AG08395 (cell line): ENCODE data around the gene PILRB.
A peak's percentile ranks its signal among the peaks of the same experiment; 100 is the strongest.
"Not testable (repeated sequence)": the region's sequence is repeated elsewhere in the genome, so short reads cannot be mapped to it uniquely, and the experiment has no call there.

Experiments
- DNase-seq: peaks from one replicate; pipeline ENCODE4 v3.0.0; 2012; ENCODE audit warnings: mixed read lengths, low spot score

PILRB gene

DNA sequence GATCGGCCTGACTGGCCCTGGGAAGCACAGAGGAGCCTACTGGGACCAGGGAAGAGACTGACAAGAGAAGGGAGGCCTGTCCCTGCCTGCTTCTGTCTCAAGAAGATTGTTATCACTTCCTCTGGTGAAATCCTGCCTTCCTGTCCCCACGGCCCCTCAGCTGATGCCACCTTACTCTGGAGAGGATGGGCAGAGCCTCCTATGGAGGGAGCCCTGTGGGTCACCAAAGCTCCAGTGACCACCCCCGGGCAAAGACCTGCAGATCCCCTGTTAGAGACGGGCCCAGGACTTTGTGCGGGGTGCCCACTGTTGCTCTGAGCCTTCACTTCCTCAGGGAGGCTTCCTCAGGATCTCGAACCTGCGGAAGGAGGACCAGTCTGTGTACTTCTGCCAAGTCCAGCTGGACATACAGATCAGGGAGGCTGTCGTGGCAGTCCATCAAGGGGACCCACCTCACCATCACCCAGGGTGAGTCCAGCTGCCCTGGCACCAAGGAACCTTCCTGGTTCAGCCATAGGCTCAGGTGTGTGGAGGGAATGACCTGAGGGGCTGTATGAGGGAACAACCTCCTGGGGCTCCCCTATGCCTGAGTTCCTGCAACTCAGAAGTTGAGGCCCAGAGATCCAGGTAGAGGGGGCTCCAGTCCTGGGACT, 1.4 kb upstream of the PILRB start:
- no peak for DNase-seq

DNA sequence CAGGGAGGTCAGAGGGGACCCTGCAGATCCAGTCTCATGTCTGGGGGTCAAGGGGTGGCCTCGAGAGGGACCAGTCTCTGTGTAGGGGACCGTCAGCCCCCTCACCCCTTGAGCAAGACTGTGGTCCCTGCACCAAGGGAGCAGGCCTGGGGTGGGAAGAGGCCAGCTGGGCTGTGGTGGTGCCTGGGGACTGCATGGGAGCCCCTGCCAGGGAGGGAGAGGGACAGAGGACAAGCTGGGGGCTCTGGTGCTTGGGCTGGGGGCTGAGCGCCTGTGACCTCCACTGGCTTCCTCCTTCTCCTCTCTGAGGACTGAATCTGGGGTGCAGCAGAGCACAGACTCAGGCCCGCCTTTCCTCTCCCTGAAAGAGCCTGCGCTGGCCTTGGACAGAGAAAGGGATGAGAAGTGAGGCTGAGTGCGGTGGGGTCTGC, 771 bp upstream of the PILRB start:
- DNase-seq = no peak

DNA sequence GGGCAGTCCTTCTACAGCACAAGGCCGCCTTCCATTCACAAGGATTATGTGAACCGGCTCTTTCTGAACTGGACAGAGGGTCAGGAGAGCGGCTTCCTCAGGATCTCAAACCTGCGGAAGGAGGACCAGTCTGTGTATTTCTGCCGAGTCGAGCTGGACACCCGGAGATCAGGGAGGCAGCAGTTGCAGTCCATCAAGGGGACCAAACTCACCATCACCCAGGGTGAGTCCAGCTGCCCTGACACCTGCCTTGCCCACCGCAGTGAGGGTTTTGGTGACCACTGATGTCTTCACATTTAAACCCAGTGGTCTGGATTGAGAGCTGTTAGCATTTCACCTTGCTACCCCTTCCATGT, 918 bp downstream of the PILRB start:
- no peak for DNase-seq

DNA sequence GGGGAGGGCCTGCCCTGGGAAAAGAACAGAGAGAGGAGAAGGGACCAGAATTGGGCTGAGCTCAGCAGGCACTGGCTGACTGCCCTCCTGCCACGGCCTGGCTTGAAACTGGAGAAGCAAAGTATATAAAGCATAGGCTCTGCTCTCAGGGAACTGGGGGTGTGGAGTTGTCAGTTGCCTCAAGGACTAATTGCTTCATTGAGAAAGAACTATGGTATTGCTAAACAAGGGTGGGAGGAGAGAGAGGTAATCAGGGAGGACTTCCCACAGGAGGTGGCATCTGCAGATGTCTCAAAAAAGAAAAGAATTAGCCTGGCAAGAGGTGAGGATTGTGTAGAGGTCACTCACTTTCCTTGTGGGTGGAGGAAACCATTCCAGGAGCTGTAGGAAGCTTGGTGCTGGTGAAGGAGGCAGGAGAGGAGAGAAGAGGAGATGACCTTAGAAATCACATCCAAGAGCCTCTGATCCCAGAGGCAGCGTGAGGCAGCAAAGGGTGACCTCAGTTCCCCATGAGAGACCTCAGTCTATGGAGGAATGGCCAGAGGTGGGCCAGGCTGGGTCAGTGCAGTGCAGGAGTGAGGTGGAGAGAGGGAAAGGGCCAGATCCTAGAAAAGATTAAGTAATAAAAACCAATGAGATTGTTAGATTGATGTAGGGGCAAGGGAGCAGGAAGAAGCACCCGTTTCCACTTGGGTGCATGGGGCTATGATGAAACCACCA, 2.4 kb downstream of the PILRB start:
- no peak for DNase-seq

DNA sequence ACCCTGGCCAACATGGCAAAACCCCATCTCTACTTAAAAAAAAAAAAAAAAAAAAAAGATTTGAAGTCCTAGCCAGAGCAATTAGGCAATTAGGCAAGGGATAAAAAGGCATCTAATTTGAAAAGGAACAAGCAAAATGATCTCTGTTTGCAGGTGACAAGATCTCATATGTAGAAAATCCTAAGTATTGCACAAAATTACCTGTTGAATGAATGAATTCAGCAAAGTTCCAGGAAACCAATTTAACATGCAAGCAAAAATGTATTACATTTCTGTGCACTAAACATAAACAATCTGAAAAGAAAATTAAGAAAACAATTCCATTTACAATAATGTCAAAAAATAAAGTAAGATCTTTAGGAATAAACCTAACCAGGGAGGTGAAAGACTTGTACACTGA, 5.2 kb downstream of the PILRB start:
- no peak for DNase-seq

DNA sequence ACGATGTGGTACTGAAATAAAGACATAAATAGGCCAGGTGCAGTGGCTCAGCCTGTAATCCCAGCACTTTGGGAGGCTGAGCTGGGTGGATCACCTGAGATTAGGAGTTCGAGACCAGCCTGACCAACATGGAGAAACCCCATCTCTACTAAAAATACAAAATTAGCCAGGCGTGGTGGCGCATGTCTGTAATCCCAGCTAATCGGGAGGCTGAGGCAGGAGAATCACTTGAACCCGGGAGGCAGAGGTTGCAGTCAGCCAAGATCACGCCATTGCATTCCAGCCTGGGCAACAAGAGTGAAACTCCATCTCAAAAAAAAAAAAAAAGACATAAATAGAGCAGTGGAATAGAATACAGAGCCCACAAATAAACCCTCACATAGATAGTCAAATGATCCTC, 5.9 kb downstream of the PILRB start:
- DNase-seq = not testable (repeated sequence)

DNA sequence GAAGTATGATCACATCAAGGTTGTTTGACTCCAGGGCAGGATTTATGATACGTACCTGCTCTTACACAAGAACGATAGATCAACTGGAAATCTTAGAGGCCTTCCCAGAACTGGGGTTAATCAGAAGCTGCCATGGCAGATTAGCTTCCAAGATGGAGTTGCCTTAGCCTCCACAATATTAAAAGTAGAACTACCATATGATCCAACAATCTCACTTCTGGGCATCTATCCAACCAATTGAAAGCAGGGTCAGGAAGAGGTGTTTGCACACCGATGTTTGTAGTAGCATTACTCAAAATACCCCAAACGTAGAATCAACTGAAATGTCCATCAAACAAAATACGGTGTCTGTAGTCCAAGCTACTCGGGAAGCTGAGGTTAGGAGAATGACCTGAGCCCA, 6.6 kb downstream of the PILRB start:
- no peak for DNase-seq

DNA sequence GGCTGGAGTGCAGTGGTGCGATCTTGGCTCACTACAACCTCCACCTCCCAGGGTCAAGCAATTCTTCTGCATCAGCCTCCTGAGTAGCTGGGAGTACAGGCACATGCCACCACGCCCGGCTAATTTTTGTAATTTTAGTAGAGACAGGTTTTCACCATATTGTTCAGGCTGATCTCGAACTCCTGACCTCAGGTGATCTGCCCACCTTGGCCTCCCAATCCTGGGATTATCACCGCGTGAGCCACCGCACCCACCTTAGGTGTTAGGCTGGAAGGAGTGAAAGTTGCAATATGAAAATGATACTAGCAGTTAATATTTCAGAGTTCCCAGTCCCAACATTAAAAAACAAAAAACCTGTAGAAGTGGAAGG, 8.1 kb downstream of the PILRB start:
- DNase-seq = not testable (repeated sequence)

DNA sequence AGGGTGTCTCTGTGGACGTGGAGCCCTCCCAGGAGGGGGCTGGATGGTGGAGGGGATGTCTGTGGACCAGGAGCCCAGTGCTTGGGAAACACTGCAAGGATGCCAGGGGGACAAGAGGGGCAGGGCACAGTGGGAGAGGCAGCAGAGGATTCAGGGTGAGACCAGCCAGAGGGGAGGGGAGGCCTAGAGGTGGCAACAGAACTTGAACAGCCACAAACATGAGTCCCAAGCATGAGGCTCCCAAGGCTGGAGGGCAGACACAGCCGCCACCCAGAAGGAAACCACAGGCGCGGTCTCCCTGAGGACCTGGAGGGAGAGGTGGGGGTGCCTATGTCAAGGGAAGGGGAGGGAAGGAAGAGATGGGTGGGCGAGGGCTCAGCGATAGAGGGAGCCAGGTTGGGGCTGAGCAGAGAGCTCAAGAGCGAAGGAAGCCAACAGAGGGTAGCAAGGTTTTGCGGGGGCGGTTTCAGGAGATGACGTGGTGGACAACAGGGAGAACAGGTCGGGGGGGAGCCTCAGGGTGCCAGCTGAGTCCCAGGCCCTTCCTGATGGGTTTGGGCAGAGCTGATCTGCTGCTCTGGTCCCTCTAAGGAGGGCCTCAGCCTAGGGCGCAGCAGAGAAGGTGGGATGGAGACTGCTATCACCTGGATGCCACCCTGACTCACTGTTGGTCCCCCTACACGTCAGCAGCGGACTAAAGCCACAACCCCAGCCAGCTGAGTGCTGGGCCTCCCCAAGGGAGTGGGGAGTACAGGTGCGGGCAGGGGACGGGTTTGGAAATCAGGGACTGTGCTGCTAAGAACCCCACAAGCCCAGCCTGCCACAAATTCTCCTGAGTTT, 8.7 kb downstream of the PILRB start:
- DNase-seq = no peak

DNA sequence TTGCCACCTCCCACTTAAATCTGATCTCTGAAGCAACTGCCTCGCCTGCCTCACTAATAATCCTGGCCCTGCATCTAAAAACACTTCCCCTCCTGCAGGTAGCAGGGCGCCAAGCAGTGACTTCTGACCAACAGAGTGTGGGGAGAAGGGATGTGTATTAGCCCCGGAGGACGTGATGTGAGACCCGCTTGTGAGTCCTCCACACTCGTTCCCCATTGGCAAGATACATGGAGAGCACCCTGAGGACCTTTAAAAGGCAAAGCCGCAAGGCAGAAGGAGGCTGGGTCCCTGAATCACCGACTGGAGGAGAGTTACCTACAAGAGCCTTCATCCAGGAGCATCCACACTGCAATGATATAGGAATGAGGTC, 9.3 kb downstream of the PILRB start:
- no peak for DNase-seq

DNA sequence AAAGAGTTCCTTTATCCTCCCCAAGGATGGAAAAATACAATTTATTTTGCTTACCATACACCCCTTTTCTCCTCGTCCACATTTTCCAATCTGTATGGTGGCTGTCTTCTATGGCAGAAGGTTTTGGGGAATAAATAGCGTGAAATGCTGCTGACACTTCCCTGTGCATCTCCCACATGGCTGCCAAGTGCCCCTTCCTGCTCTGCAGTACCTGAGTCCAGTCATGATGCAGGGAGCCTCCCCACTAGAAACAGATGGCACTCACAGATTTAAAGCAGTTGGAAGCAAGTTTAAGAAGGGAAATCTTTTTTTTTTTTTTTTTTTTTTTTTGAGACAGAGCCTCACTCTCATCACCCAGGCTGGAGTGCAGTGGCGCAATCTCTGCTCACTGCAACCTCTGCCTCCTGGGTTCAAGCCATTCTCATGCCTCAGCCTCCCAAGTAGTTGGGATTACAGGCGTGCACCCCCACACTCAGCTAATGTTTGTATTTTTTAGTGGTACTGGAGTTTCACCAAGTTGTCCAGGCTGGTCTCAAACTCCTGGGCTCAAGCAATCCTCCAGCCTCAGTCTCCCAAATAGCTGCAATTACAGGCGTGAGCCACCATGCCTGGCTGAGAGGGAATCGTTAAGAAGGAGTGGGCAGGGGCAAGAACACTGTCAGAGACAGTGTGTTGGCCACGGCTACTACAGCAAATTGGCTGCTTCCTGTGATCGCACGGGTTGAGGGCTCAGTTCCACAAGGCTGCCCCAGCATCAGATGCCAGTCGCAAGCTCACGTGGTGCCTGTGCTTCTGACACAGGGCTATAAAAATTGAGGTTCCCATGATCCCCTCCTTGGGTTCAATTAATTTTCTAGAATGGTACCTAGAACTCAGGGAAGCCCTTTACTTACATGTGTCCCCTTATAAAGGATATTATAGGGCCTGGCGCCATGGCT, 10.0 kb downstream of the PILRB start:
- DNase-seq = no peak

DNA sequence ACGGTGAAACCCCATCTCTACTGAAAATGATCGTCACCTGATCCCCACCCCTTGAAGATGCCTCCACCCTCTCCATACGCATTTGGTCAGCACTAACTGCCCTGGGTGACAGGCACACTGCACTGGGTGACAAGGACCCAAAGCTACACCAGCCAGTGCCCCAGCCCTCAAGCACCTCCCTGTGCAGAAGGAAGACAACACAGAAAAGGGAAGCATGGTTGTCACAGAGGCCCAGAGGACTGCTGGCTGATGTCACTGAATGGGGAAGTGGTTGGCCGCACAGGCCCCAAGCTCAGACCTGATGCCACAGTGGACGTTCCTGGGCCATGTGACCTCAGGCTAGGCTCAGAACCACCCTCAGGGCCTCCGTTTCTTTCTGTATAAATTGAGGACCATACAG, 11.2 kb downstream of the PILRB start:
- no peak for DNase-seq

DNA sequence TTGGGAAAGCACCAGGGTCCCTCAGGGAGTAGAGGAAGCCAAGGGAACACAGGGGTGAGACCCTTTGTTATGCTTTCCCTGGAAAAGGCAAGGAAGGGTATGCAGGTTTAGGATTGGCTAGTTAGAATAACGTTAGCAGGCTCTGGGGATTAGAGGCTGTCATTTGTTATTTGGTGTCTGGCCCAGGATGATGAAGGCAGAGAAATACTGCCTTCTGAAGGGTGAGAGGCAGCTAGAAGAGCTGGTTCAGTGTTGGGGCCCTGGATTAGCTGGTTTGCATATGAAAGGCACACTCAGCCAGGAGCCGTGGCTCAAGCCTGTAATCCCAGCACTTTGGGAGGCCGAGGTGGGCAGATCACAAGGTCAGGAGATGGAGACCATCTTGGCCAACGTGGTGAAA, 12.4 kb downstream of the PILRB start:
- no peak for DNase-seq

DNA sequence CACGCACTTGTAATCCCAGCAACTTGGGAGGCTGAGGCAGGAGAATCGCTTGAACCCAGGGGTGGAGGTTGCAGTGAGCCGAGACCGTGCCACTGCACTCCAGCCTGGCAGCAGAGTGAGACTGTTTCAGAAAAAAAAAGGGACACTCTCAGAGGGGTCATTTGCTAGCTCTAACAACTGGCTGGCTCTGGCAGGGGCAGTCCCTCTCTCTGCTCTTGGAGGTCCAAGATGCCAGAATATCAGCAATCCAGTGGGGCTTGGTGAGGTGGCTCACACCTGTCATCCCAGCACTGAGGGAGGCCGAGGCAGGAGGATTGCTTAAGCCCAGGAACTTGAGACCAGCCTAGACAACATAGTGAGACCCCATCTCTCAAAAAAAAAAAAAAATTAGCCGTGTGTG, 12.8 kb downstream of the PILRB start:
- DNase-seq = no peak

DNA sequence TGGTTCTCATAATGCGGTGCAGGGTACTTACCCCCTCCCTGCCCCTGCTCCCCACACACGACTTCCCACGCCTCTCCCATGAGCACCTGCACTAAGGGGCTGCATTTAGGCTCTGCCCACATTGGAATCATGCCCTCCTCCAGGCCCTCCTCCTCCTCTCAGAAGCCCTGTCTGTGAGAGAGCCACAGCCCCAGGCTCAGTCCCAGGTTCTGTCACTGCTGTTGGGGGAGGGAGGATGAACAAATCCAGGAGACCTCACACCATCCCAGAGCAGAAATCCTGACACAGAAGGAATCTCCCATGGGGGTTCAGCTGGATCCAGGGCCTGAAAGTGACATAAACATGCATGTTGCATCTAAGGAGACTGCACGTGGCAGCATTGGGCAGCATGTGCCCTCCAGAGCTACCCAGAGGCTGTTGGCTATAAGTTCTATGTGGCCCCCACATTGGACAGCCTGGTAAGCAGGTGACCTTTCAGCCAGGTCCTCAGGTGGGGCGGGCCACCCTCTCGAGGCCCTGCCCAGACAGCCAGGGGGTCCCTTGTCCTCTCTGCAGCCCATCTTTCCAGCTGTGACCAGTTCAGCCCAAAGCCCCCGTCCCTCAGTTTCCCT, 13.7 kb downstream of the PILRB start:
- DNase-seq = no peak

DNA sequence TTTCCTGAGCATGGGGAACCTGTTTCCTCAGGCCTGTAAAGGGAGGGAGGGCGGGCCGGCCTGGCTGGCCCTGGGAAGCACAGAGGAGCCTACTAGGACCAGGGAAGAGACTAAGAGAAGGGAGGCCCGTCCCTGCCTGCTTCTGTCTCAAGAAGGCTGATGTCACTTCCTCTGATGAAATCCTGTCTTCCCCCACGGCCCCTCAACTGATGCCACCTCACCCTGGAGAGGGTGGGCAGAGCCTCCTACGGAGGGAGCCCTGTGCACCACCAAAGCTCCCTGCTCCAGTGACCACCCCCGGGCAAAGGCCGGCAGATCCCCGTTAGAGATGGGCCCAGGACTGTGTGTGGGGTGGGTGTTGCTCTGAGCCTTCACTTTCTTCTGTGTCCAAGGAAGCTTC, 14.3 kb downstream of the PILRB start:
- peak; percentile 26 for DNase-seq

DNA sequence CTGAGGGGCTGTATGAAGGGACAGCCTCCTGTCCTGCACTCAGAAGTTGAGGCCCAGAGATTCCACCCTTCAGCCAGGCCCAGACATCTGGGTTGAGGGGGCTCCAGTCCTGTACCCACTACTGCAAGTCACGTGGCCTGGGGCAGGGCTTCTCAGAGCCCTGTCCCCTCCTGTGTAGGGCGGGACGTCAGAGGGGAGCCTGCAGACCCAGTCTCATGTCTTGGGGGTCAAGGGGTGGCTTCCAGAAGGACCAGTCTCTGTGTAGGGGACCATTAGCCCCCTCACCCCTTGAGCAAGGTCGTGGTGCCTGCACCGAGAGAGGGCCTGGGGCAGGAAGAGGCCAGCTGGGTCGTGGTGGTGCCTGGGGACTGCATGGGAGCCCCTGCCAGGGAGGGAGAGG, 14.8 kb downstream of the PILRB start:
- no peak for DNase-seq

DNA sequence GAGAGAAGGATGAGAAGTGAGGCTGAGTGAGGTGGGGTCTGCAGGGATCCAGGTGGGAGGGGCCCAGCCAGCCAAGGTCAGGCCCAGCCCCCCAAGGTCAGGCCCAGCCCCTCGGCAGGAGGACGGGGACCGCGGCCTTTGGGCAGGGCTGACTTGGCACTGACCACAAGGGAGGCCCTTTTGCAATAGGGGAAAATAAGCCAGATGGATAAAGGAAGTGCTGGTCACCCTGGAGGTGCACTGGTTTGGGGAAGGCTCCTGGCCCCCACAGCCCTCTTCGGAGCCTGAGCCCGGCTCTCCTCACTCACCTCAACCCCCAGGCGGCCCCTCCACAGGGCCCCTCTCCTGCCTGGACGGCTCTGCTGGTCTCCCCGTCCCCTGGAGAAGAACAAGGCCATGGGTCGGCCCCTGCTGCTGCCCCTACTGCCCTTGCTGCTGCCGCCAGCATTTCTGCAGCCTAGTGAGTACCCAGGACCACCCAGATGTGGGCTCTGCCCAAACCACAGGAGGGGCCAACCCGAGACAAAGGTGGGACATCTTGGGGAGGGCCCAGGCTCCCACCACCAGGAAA, 15.4 kb downstream of the PILRB start, which contains the start of gene PILRA:
Gene PILRA, plus strand, starts transcription at position 227 of the 571 bp plus-strand sequence. Its CDS starts 170 bp downstream, at position 397.
- peak; percentile 25 for DNase-seq

DNA sequence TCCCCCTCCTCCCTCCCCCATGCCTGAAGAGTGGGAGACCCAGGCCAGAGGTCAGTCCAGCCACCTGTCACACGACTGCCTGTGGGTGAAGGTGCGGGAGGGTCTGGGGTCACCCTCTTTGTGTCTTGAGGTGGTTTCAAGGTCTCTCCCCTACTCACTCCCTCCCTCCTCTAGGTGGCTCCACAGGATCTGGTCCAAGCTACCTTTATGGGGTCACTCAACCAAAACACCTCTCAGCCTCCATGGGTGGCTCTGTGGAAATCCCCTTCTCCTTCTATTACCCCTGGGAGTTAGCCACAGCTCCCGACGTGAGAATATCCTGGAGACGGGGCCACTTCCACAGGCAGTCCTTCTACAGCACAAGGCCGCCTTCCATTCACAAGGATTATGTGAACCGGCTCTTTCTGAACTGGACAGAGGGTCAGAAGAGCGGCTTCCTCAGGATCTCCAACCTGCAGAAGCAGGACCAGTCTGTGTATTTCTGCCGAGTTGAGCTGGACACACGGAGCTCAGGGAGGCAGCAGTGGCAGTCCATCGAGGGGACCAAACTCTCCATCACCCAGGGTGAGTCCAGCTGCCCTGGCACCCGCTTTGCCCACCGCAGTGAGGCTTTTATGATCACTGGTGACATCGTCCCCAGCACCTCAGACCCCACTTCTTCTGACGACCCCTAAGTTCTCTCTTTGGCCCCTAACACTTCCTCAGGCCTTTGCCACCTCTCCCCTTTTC, 16.1 kb downstream of the PILRB start:
- not testable (repeated sequence) for DNase-seq

DNA sequence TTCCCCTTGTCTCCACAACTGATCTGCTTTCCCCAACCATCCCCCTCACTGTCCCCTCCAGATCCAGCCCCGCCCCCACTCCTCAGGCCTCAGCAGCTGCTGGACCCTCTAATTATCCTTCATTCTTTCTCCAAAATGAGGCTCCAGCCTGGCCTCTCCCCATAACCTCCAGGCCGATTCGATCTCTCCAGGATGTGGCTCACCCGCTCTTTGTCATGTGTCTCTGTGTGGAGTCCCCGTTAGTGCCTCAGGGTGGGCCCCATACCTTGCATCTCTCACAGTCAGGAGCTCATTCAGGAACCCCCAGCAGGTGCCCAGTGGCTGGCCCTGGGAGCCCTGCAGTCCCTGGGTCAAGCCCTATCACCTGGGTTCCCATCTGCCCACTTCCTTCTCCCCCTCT, 16.7 kb downstream of the PILRB start:
- DNase-seq = no peak

DNA sequence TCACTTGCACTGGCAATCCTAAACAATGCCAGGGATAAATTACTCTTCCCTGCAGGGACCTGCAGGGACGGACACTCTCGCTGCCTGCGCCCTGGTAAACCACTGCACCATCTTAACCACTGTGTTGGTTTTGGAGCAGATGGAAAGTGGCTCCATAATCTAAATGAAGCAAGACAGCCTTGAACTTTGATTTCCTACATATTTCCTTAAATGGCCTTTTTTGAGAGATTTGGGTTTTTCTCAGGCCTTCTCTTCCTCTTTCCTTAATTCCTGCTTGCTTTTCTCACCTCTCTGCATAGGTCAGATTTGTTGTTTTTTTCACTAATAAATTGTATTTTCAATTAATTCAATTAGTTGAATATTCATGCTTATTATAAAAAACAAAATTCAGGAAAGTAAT, 18.1 kb downstream of the PILRB start:
- no peak for DNase-seq
